Keratinocyte (primary cell): ENCODE results near the gene PLXND1. TPM values are rescaled to one million over a fixed set of nuclear protein-coding genes. Genes with fewer than 3 reads are reported as not detected.

Experiments
- DNase-seq: peaks from one replicate; pipeline ENCODE4 v3.0.0-alpha.2; 2011; ENCODE audit warnings: low read depth, missing footprints, low spot score
- FAIRE-seq: peaks from 2 replicates; lab custom pipeline; 2011; peaks lifted over from hg19 to GRCh38; lab: Jason Lieb, UNC
- H2AFZ ChIP-seq: 2 replicates; pipeline ENCODE4 v1.6.0; 2012; ENCODE audit warnings: low read length, control low read depth, inconsistent platforms; ENCODE audit not compliant: control insufficient read depth
- H3K27ac ChIP-seq: 2 replicates; pipeline ENCODE4 v1.5.1; 2011; ENCODE audit warnings: low read length; ENCODE audit not compliant: control insufficient read depth, insufficient read depth
- H3K27me3 ChIP-seq: 3 replicates; pipeline ENCODE4 v1.6.0; 2011; ENCODE audit warnings: low read length; ENCODE audit not compliant: control insufficient read depth, insufficient read depth; ENCODE audit errors: extremely low read depth
- H3K36me3 ChIP-seq, 2 experiments: 2 replicates in 1 of 2; 3 replicates in 1 of 2; pipeline ENCODE4 v1.5.1; 2011; ENCODE audit warnings: low read length in 2 of 2, mild to moderate bottlenecking in 1 of 2; ENCODE audit not compliant: control insufficient read depth in 2 of 2, insufficient read depth in 2 of 2; ENCODE audit errors: extremely low read depth in 1 of 2
- H3K4me1 ChIP-seq: 3 replicates; pipeline ENCODE4 v1.5.1; 2011; ENCODE audit warnings: low read length; ENCODE audit not compliant: control insufficient read depth, insufficient read depth; ENCODE audit errors: extremely low read depth
- H3K4me2 ChIP-seq: 3 replicates; pipeline ENCODE4 v1.6.0; 2011; ENCODE audit warnings: low read depth, low read length; ENCODE audit not compliant: control insufficient read depth, insufficient read depth; ENCODE audit errors: extremely low read depth
- H3K4me3 ChIP-seq, 3 experiments: fragments of 200-600 bp in 1 of 3; sonication (generic) in 1 of 3; 2 replicates in 2 of 3; 3 replicates in 1 of 3; pipeline ENCODE4 v1.5.1; 2011 to 2016; ENCODE audit warnings: low read length in 3 of 3, mild to moderate bottlenecking in 3 of 3, control low read depth in 2 of 3, inconsistent platforms in 1 of 3, low read depth in 1 of 3, mixed read lengths in 1 of 3, mixed run types in 1 of 3, moderate library complexity in 1 of 3; ENCODE audit not compliant: control insufficient read depth in 2 of 3, insufficient read depth in 2 of 3; ENCODE audit errors: extremely low read depth in 1 of 3
- H3K79me2 ChIP-seq: 2 replicates; pipeline ENCODE4 v1.6.0; 2012; ENCODE audit warnings: low read length; ENCODE audit not compliant: control insufficient read depth, insufficient read depth
- H3K9ac ChIP-seq: 3 replicates; pipeline ENCODE4 v1.6.0; 2011; ENCODE audit warnings: low read length; ENCODE audit not compliant: control insufficient read depth, insufficient read depth; ENCODE audit errors: extremely low read depth
- H3K9me1 ChIP-seq: 3 replicates; pipeline ENCODE4 v1.6.0; 2011; ENCODE audit warnings: low read length; ENCODE audit not compliant: control insufficient read depth, insufficient read depth; ENCODE audit errors: extremely low read depth
- H3K9me3 ChIP-seq: 2 replicates; pipeline ENCODE4 v1.5.1; 2012; ENCODE audit warnings: low read depth, low read length; ENCODE audit not compliant: control insufficient read depth
- H4K20me1 ChIP-seq: 3 replicates; pipeline ENCODE4 v1.6.0; 2011; ENCODE audit warnings: low read length; ENCODE audit not compliant: control insufficient read depth, insufficient read depth; ENCODE audit errors: extremely low read depth
- CTCF ChIP-seq, 3 experiments: IDR thresholded peaks in 1 of 3; conservative IDR thresholded peaks in 1 of 3; optimal IDR thresholded peaks in 1 of 3; 2 replicates in 2 of 3; 3 replicates in 1 of 3; pipeline versions ENCODE3 to v1.5.1; 2011; ENCODE audit warnings: low read length in 3 of 3, mild to moderate bottlenecking in 3 of 3, moderate library complexity in 2 of 3, control low read depth in 1 of 3, inconsistent platforms in 1 of 3; ENCODE audit not compliant: insufficient read depth in 2 of 3; ENCODE audit errors: extremely low read depth in 1 of 3
- EZH2 ChIP-seq: IDR thresholded peaks from one replicate; pipeline ENCODE4 v1.6.1; 2012; ENCODE audit warnings: inconsistent platforms, mild to moderate bottlenecking, low read length, moderate library complexity
- dilution Hi-C: fragments of 300-500 bp; cut with MboI; formaldehyde crosslinking; loops from one replicate; pipeline ENCODE4 v1.7.0; 2020; ENCODE audit warnings: low sequenced_read_pairs; ENCODE audit not compliant: extremely low pct_ligation_motif_present
- polyA plus RNA-seq, 5 experiments: library from polyadenylated mRNA; depleted of rRNA in 3 of 5; stranded (reverse) in 3 of 5; stranded (forward) in 1 of 5; unstranded in 1 of 5; fragments of >200 nt; gene quantifications; 1 replicate in 1 of 5; 2 replicates in 3 of 5; 3 replicates in 1 of 5; pipeline versions ENCODE4 v1.2.1 to v1.2.3, GENCODE V29; 2011 to 2012; ENCODE audit warnings: missing spikeins in 2 of 5, low read depth in 1 of 5, low replicate concordance in 1 of 5

PLXND1 gene
- polyA plus RNA-seq, 1 donor (not counting 4 experiments of a cell fraction or from before 2014, with no cell fraction given), result 0.09 TPM

GRCh38 chr3:129529436-129530210 is 76.9 kb downstream of the PLXND1 start:
- Histone ChIP-seq H3K4me1 (no peaks in the 10 kb centered on the region), H4K20me1 (no peaks in the 10 kb centered on the region), H3K27ac (no peak overlapping the region), H3K9me3 (no peaks in the 10 kb centered on the region), H3K4me3 (no peak overlapping the region), H3K79me2 (no peaks in the 10 kb centered on the region), H3K4me2 (no peak overlapping the region), H3K9me1 (no peaks in the 10 kb centered on the region), H3K36me3 (no peaks in the 10 kb centered on the region), H2AFZ (no peak overlapping the region), H3K9ac (no peak overlapping the region), H3K27me3 (peaks cover 8% of the 10 kb centered on the region)
- dilution Hi-C loops, result no loop called here
- FAIRE-seq (no peak), DNase-seq (no peak)
- TF ChIP-seq CTCF (optimal IDR thresholded peaks at IDR 0.05 in 1 of 3, IDR thresholded peaks at IDR 0.05 in 1 of 3, conservative IDR thresholded peaks at IDR 0.05 in 1 of 3; ENCODE audit: extremely low read depth in 1 of 3, insufficient read depth in 2 of 3, low read length in 3 of 3), result no peak
- no peak for TF ChIP-seq EZH2

GRCh38 chr3:129528589-129529100 is 77.8 kb downstream of the PLXND1 start, which contains the start of gene RHO:
RHO (plus strand) TSS chr3:129528639; CDS start chr3:129528734, 95 bp downstream.
- no peaks in the 10 kb centered on the region for H3K9me3 ChIP-seq
- no peaks in the 10 kb centered on the region for H3K4me1 ChIP-seq
- no peaks in the 10 kb centered on the region for H4K20me1 ChIP-seq
- peaks cover 8% of the 10 kb centered on the region for H3K27me3 ChIP-seq
- no peak for FAIRE-seq
- no peak for TF ChIP-seq CTCF (optimal IDR thresholded peaks at IDR 0.05 in 1 of 3, IDR thresholded peaks at IDR 0.05 in 1 of 3, conservative IDR thresholded peaks at IDR 0.05 in 1 of 3; ENCODE audit: extremely low read depth in 1 of 3, insufficient read depth in 2 of 3, low read length in 3 of 3)
- TF ChIP-seq EZH2, result no peak
- no peaks in the 10 kb centered on the region for H3K9me1 ChIP-seq
- no peak within 1 kb of the TSS for H2AFZ ChIP-seq
- dilution Hi-C loops, result no loop called here
- no peak for DNase-seq
- H3K4me3 ChIP-seq, result no peak within 1 kb of the TSS
- H3K79me2 ChIP-seq, result no peaks in the 10 kb centered on the region
- H3K27ac ChIP-seq, result no peak within 1 kb of the TSS
- H3K4me2 ChIP-seq, result no peak within 1 kb of the TSS
- no peak within 1 kb of the TSS for H3K9ac ChIP-seq
- H3K36me3 ChIP-seq, result no peaks in the 10 kb centered on the region
